DMS 273 (cell line): ENCODE results near the gene SYT8.

ENCODE experiments used
- DNase-seq: peaks from one replicate; lab custom pipeline; 2025; ENCODE audit not compliant: unreplicated experiment; lab: John Stamatoyannopoulos, UW

Gene SYT8

DNA sequence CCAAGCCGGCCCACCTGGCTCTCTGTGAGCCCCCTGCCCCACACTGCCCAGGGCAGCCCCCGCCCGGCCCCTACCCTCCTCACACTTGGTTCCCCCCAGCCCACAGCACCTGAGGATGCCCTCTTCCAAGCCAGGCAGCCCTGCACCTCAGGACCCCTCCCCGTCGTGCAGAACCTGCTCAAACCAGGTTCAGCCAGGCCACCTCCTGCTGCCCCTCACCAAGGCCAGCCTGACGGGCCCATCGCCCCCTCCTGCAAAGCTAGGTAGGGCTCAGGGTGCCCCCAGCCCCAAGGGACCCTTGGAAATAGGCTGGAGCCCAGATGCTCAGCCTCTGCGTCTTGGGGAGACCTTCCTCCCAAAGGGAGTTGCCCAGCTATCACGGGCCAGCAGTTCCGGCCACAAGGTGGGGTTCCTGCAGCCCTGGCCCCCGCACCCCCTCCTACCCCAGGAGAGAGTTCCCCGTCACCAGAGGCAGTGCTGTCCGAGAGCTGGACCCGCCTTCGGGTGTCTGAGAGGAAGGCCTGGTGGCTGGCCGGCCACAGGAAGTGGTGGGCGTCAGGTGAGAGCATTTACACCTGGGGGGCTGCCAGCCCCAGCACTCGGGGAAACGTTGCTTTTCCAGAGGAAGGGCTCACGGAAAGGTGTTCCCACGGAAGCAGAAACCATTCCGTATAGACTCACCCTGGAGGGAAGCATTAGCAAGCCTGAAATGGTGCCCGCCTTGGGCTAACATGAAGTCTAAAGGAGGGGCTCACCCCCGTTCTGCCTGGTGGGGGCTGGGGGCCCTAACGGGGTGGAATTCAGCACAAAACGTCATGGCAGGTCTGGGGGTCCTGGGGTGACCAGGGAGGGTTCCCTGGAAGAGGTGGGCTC is 3.2 kb upstream of the SYT8 start:
- DNase-seq, result no peak

- peak; percentile 63 for DNase-seq
Measured at GRCh38 chr11:1832211-1832919, 2.4 kb upstream of the SYT8 start.

- no peak for DNase-seq
Measured at GRCh38 chr11:1832920-1833295, 1.9 kb upstream of the SYT8 start.

DNA sequence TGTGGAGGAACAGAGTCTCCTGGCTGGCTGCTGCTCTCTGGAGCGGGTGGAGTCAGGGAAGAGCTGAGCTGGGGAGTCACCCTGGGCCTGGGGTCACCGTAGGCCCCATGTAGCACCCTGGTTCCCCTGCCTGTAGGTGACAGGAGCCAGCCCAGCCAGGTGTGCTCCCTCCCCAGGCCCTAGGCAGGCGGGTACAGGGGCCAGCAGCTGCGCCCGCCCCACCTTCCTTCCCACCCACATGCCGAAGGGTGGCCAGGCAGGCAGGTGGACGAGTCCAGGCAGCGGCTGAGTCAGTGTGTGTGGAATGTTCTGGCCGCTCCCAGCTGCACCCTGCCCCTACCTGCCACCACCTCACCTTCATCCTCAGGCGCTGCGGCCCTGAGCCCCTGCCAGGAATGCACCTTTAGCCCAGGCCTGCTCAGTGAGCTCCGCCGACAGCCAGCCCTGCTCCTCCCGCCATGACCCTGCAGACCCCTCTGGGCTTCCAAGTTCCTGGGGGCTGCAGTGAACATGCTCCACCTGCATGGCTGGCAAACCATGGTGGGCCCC is 654 bp upstream of the SYT8 start:
- no peak for DNase-seq

DNA sequence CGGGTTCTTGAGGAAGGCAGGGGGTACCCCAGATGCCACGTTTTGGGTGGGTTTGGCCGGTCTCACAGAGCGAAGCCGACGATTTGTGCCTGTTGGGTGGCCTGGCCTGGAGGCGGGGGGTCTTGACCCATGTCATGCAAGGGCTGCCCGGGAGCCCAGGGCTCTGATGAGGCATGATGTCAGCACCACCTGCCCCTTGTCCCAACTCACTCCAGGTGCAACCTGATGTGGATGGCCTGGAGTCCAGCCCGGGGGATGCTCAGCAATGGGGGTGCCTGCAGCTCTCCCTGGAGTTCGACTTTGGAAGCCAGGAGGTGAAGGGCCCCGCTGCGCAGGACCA is 851 bp downstream of the SYT8 start:
- DNase-seq, result no peak

DNA sequence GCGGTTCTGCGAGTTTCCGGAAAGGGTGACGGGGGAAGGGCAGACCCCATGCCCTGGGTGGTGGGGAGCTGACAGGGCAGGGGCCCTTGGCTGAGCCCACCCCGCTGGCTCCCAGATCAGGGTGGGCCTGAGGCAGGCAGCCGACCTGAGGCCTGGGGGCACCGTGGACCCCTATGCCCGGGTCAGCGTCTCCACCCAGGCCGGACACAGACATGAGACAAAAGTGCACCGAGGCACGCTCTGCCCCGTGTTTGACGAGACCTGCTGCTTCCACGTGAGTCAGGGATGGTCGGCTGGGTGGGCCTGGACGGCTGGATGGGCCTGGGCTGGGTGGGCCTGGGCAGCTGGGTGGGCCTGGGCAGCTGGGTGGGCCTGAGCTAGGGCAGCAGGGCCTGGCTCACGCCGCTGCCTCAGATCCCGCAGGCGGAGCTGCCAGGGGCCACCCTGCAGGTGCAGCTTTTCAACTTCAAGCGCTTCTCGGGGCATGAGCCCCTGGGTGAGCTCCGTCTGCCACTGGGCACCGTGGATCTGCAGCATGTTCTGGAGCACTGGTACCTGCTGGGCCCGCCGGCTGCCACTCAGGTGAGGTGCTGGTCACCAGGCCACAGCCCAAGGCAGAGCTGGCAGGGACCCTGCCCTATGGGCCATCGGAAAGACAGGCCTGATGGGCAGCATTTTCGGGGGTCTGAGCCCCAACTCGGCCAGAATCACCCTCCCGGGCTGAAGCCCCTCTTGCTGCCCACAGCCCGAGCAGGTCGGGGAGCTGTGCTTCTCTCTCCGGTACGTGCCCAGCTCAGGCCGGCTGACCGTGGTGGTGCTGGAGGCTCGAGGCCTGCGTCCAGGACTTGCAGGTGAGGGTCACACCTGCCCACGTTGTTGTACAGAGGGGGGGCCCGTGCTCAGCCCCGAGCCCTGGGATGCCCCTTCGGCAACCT is 1.5 kb downstream of the SYT8 start:
- no peak for DNase-seq

- peak; percentile 67 for DNase-seq
Measured at GRCh38 chr11:1837171-1838076, 2.6 kb downstream of the SYT8 start.

- no peak for DNase-seq
Measured at GRCh38 chr11:1838077-1838425, 3.3 kb downstream of the SYT8 start.

DNA sequence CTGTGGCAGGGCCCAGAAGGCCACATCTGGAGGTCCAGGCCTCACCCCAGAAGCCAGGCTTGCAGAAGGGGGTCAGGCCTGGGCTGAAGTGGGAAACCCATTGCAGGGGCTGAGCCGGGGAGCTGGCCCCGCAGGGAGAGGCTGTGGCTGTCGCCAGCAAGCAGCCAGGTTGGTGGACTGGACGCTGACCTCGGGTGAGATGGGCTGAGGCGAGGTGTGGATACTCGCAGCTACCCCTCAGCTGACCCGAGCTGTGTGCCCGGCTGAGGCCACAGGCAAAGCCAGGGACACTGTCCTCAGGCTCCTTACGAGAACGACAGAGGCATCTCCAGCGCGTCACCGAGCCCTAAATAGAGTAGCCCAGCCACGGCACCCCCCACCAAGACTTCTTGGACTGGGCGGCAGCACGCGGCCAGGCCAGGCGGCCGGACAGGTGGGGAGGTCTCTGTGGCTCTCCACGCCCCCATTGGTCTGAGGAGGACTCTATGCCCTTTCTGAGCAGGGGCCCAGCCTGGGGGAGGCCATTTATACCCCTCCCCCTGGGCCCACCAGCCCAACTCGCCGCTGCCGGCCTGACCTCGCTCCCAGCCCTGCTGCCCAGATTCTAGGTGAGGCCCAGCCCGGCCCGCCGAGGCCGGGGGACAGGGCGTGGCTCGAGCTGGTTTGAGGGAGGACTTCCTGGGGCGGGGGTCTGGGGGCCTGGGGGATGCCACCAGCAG is 3.8 kb downstream of the SYT8 start, which contains the start of gene TNNI2:
TNNI2 (plus strand) TSS at position 556 of the 719 bp plus-strand sequence. CDS start 716 bp downstream, outside the sequence.
- DNase-seq, result no peak

DNA sequence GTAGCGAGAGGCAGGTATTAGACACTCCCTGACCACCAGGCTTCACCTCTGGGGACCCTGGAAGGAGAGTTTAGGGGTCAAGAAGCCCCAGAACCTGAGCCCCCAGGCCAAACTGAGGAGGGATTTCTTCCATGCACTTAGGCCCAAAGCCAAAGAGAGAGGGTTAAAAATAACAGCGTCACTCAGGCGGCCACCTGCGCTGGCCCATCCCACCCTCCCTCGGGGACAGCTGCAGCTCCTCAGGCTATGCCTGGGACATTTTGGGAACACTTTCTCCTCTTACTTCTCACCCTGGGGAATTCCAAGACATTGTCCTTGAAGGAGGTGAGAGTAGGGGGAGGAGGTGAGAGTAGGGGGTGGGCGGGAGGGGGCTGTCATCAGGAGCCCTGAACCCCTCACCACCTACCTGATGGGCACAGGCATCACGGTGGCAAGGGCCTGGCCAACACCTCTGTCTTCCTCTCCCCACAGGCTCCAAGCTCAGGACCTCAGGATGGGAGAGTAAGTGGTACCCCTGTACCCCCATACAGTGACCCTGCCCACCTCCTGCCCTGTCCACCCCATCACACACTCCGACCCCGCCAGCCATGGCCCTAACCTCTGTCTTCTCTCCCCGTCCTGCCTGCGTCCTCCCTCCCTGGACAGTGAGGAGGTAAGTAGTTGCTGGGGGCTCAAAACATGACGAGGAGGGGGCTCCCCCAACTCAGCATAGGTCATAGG is 4.6 kb downstream of the SYT8 start:
- DNase-seq, result no peak

DNA sequence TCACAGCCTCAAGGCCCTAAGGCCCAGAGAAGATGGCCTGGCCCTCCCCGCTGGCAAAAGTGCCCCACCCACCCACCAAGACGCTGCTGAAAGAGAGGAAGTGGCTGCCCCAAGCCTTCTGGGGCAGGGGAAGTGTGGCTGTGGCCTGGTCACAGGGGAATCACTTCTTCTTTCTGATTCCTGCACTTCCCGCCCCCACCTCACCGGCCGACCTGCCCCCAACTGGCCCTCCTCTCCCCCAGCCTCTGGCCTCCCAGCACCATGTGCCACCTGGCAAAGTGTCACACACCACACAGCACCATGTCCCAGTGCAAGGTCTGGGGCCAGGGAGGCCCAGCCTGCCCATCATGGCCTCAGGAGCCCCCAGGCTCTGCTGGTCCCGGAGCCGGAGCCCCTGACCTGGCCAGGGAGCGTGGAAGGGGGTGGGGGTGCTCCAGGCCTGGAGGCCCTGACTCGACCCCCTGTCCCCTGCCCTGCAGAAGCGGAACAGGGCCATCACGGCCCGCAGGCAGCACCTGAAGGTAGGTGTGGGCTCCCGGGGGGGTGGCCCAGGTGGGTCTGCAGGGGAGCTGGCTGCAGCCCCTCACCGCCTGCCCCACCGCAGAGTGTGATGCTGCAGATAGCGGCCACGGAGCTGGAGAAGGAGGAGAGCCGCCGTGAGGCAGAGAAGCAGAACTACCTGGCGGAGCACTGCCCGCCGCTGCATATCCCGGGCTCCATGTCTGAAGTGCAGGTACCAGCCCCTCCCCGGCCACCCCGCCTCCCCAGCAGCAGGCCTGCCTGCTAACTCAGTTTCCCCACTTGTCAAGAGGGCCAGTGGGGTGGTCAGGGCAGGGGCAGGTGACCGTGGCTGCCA is 5.4 kb downstream of the SYT8 start:
- DNase-seq, result no peak

DNA sequence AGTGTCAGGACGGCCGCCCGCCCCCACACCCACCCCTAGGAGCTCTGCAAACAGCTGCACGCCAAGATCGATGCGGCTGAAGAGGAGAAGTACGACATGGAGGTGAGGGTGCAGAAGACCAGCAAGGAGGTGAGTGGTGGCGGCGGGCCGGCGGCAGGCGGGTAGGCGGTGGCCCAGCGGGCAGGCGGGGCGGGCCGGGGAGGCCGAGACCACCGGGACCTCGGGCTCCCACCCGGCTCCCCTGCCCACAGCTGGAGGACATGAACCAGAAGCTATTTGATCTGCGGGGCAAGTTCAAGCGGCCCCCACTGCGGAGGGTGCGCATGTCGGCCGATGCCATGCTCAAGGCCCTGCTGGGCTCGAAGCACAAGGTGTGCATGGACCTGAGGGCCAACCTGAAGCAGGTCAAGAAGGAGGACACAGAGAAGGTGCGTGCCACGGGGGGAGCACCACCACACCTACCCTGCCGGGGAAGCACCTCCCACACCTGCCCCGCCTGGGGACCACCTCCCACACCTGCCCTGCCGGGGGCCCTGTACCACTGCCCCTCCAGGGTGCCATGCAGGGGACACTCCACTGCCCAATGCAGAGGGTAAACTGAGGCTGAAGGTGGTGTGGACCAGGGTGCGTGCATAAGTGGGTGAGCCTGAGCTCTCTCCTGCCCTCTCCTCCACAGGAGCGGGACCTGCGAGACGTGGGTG is 6.1 kb downstream of the SYT8 start:
- no peak for DNase-seq

DNA sequence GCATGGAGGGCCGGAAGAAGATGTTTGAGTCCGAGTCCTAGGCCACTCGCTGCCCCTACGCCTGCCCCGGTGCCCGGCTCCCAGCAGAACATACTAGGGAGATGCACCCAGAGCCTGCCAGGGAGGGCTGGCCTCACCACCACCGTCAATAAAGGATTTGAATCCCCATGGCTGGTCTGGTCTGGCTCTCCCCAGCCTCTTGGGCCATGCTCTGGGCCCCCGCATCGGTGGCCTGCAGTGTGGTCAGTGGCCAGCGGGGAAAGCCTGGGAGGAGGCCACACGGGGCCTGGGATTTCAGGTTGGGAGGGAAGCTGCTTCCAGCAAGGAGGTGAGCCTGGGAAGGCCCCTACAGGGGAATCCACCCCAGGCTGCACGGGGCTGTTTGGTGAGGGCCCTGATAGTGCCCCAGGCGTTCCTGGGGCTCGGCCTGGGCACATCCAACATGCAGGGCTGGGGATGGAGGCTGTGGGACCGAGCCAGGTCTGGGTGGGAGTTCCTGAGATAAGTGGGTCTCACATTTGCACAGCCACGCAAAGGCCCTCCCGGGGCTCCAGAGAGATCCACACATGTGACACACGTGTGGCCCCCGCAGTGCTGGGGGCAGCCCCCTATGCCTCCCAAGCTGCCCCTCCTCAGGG is 6.8 kb downstream of the SYT8 start:
- no peak for DNase-seq

DNA sequence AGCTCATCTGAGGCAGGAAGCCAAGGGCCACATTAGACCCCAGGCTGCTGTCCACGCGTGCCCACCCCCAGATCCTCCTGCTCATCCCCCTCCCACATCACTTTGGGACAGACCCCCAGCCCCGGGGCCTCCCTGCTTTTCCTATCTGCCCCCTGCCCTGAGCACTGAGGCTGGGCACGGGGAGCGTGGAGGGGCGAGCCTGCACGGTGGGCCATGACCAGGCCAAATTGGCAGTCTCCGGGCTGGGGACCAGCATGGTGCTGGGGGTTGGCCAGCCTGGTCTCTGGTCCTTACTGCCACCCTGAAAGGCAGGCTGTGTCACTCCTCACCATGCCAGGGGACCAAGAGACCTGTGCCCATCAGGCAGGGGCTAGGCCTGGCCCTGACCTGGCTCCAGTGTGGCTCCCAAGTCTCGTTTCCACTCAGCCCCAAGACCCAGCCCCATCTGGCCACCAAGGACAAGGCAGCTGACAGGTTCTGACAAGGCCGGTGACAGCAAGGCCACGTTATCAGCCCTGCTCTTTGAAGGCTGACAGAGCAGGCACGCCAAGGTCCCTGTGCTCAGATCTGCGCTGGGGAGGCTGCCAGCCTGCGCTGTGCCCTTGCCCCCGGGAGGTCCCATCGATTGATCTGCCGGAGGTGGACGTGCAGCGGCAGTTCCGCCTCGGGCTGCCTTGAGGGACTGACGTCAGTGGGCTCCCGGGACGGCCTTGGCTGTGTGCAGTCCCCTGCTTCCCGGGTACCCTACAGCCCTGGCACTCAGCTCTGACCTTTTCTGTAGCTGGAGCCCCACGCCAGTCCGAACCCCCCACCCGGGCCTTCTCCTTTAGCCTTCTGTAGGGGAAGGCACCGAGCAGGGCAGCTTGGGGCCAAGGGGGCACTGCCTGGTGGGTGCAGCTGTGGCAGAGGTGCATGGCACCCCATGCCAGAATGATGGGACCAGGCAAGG is 7.6 kb downstream of the SYT8 start:
- DNase-seq, result no peak

GRCh38 chr11:1843098-1843473 is 8.3 kb downstream of the SYT8 start:
- DNase-seq, result no peak

DNA sequence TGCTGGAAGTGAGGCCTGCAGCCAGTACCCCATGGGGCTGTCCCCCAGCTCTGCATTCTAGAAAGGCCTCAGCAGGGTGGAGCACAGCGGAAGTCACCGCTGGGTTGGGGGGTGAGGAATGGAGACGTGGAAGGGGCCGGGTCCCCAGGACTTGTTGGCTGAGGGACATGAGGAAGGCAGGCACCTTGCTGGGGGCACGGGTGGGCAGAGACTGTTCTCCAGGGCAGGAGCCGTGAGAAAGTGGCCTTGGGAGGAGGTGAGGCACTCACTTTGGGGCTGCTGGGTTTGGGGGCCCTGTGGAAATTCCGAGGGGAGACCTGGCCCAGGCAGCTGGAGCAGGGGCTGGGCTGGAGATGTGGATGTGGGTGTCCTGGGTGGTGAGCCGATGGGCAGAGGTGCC is 9.0 kb downstream of the SYT8 start:
- DNase-seq, result no peak
